Measurements from ENCODE around the gene DIABLO.

- no peak for TF ChIP-seq EP300 (IDR thresholded peaks at IDR 0.05)
- no peak for TF ChIP-seq POLR2A (IDR thresholded peaks at IDR 0.05; ENCODE audit: low read depth)
- TF ChIP-seq POLR2AphosphoS5 (IDR thresholded peaks at IDR 0.05): no peak
These were observed 58.4 kb downstream of the DIABLO start for GRCh38 chr12:122167356-122167925.
